MV-4-11 (cell line): ENCODE results near the gene SETX.
"Not testable (repeated sequence)": the region's sequence is repeated elsewhere in the genome, so short reads cannot be mapped to it uniquely, and the experiment has no call there.

Experiments used
- DNase-seq: peaks from one replicate; lab custom pipeline; 2025; lab: John Stamatoyannopoulos, UW

The SETX gene

GRCh38 chr9:132283165-132283564, 71.6 kb downstream of the SETX start:
- no peak for DNase-seq

- no peak for DNase-seq
These were observed 79.9 kb downstream of the SETX start for GRCh38 chr9:132274861-132275260.

- not testable (repeated sequence) for DNase-seq
These were observed 84.9 kb downstream of the SETX start for GRCh38 chr9:132269704-132270516.

- DNase-seq = peak; percentile 49
These were observed 85.9 kb downstream of the SETX start for GRCh38 chr9:132268725-132269352.

- no peak for DNase-seq
These were observed 87.1 kb downstream of the SETX start for GRCh38 chr9:132267660-132268059.

- DNase-seq = no peak
These were observed 88.8 kb downstream of the SETX start for GRCh38 chr9:132266017-132266416.

- no peak for DNase-seq
These were observed 93.9 kb downstream of the SETX start for GRCh38 chr9:132260846-132261245.

GRCh38 chr9:132250324-132251262, 104.2 kb downstream of the SETX start:
- DNase-seq = no peak

- DNase-seq = no peak
These were observed 105.1 kb downstream of the SETX start for GRCh38 chr9:132249690-132250089.

GRCh38 chr9:132249123-132249522, 105.7 kb downstream of the SETX start:
- DNase-seq = no peak

- DNase-seq = no peak
These were observed 106.8 kb downstream of the SETX start for GRCh38 chr9:132247942-132248341.

GRCh38 chr9:132245465-132245864, 109.3 kb downstream of the SETX start:
- no peak for DNase-seq

- no peak for DNase-seq
These were observed 110.0 kb downstream of the SETX start for GRCh38 chr9:132244582-132245455.

- no peak for DNase-seq
These were observed 111.4 kb downstream of the SETX start for GRCh38 chr9:132243156-132244074.

- DNase-seq = no peak
These were observed 112.1 kb downstream of the SETX start for GRCh38 chr9:132242621-132243155.

GRCh38 chr9:132241840-132242620, 112.8 kb downstream of the SETX start:
- DNase-seq = peak; percentile 58

- DNase-seq = no peak
These were observed 113.3 kb downstream of the SETX start for GRCh38 chr9:132241483-132241839.

- peak; percentile 91 for DNase-seq
These were observed 113.8 kb downstream of the SETX start for GRCh38 chr9:132240841-132241482.
